Ureter (tissue), 1 donor: ENCODE results near the gene ENHO. TPM values are rescaled to one million over a fixed set of nuclear protein-coding genes. Genes with fewer than 3 reads are reported as not detected.

Experiments
- DNase-seq: peaks from one replicate; pipeline ENCODE4 v3.0.0-alpha.2; 2020; ENCODE audit warnings: low spot score
- total RNA-seq: library from RNA; stranded (reverse); gene quantifications from one replicate; pipeline ENCODE4 v1.2.4, GENCODE V29; 2023
- donor health status: DM: yes; HTN: yes; CAD: no.

ENHO gene
- total RNA-seq, 1 donor from 2014 or later: 0.36 TPM

DNA sequence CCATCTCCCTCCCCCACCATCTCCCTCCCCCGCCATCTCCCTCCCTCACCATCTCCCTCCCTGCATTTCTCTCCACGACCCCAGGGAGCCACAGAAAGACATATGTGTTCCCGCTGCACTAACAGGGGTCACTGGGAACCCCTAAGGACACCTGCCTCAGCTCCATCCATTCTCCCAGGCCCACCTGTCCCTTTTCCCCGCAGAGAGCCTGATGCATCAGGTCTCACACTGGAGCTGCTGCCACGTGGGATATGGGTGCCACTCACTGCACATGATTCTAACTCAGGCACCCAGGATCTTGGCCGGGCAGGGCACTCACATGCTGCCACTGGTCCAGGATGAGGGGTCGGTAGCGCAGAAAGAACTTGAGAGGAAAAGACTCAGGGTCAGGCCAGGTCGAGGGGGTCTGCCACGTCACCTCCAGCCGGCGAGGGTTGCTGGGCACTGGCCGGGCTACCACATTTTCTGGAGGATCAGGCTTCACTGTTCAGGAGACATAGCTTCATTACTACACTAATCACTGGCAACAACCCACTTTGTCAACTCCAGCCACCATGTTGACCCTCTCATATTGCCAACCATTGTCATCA, 33.2 kb upstream of the ENHO start:
- no peak for DNase-seq

DNA sequence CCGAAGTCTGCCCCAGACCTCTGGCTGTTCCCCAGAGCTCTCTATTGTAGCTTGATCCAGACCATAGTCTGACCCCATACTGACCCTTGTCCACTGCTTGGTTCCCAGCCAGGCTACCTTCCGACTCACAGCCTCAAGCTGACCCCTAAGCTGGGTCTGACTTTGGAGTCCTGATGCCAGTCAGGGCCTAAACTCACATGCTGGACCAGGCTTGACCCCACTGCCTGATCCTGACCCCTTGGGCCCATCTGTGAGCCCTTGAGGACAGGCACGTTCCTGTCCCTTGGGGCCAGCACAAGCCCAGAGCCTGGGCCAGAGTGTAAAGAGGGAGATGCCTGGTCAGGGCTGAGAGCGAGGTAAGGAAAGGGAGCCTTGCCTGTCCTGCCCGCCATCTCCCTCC, 32.7 kb upstream of the ENHO start:
- DNase-seq: no peak

- no peak for DNase-seq
Measured at GRCh38 chr9:34555002-34555348, 32.2 kb upstream of the ENHO start.

DNA sequence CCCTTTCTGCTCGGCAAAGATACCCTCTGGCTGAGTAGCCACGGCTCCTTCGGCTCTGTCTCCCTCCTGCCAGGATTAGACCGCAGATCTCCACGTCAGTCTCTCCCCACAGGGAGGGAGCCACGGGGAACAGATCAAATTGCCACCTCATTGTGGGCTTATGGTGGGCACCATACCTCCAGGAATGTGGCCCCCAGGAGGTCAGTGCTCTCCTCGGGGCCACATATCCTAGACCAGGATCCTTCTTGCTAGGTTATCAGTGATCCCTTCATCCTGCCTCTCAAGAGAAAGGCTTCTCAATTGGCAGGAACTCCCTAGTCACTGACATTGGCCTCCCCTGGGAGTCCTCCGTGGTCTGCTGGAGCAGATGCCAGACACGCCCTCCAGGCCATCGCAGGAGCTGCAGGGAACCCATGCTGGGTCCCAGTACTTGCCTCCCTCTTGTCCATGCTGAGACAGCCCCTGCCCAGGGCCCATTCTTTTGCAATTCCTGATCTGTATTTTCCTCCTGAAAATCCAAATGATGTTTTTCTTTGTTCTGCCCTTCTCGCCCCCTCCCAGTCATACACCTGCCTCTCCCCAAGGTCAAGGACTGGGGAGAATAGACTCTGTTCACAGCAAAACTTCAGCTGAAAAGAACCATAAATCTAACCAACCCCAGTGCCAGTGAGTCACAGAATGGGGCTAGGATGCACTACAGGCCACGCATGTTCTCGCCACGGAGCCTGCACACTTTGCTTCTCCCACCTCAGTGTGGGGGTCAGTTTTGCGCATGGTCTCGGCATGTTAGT, 31.6 kb upstream of the ENHO start:
- no peak for DNase-seq

GRCh38 chr9:34553511-34554021, 30.8 kb upstream of the ENHO start:
- no peak for DNase-seq

DNA sequence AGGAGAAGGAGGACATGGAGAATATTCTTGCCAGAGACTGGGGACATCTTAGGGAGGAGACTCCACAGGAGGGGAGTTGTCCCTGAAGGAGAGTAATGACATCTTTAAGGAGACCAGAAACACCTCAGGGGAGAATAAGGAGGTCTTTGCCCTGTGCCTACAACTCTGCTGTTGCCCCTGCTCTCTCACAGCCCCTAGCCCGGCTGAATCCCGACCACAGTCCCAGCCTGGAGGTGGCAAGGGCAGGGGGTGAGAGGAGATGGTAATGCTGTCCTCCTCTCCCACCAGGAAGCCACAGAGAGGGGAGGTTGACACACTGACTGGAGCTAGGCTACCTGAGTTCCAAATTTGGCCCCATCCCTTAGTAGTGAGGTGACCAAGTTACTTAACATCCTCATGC, 30.2 kb upstream of the ENHO start:
- no peak for DNase-seq

DNA sequence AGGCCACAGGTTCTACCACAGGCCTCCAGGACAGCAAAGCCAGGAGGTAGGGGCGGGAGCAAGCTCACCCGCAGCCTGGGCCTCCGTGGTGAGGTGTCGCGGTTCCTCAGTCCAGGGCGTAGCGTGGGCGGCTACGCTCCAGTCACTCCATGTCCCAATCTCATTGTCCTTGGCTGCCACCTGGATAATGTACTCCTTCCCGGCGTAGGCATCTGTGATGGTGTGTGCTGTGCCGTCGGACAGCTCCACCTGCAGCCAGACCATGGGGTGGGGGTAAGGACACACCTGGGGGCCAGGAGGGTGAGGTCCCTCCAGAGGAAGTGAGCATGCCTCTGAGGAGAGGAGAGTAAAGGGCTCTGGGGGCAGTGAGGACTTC, 29.8 kb upstream of the ENHO start:
- no peak for DNase-seq

DNA sequence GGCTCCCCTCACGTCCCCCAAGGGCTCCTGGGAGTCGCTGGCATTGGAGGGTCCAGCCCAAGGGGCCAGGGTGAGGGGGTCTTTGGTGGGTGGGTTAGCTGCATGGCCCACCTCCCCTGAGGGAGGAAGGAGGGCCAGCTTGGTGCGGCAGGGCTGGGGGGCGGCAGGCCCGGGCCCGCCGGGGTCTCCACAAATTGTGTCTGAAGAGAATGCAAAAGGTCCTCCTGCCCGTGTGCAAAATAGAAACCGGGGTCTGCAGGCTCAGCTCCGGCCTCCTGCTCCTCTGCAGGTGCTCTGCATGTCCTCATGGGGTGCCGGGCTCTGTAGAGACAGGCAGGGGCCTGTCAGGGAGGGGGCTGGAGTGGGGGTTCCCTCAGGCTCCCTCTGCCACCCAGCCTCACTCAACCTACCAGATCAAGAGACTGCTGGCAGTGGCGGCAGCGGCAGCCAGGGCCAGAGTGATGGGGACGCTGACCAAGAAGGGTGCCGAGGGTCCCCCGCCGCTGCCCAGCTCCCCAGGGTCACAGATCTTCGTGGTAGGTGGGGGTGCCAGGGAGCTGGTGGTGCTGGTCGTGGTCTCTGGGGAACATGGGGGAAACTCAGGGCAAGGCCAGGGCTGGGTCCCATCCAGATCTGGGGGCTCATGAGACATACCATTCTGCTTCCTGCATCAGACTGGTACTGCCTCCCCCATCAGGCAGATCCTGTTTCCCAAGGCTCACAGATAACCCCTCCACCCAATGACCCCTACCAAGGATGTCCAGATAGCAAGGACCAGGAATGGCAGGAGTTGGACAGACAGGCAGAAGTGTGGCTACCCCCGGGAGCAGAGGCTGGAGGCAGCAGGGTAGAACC, 29.2 kb upstream of the ENHO start:
- no peak for DNase-seq

- DNase-seq: peak; percentile 23
Measured at GRCh38 chr9:34550681-34551270, 28.0 kb upstream of the ENHO start.

- peak; percentile 39 for DNase-seq
Measured at GRCh38 chr9:34550016-34550680, 27.4 kb upstream of the ENHO start.

DNA sequence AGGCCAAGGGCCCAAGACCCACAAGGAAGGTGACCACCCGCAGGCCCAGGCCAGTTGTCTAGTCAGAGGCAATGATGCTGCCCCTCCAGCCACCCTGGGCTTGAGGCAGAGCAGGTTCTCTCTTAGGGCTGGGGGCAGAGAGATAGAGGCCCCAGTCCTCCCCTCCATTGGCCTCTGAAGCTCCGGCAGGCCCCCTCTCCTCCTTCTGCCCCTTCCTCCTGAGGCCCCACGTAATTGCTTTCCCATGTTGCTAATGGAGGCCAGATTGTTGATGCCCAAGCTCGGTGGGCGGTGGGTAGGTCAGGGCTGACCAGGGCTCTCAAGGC, 26.6 kb upstream of the ENHO start:
- DNase-seq: peak; percentile 36

DNA sequence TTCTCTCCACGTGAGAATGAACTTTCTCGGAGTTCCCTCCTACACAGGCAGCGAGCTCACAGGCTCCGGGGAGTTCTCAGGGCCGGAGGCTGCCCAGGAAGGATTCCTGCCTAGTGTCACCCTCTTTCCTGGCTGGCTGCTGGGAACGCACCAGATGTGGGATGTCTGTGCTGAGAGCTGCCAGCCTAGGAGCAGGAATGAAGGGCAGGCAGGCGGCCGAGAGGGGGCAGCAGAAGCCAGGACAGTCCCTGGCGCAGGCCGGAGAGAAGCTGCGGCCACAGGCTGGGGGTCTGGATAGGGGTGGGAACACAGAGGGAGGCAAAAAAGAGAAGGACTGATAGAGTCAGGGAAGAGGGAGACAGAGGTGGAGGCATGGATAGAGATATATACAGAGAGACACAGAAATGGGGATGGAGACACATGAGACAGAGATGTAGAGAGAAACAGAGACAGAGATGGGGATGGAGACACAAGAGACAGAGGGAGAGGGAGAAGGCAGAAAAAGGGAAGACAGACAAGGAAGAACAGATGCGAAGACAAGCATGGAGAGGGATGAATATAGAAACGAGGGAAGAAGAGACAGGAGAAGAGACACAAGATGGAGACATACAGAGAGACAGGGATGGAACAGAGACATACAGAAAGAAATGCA, 25.3 kb upstream of the ENHO start:
- peak; percentile 76 for DNase-seq

DNA sequence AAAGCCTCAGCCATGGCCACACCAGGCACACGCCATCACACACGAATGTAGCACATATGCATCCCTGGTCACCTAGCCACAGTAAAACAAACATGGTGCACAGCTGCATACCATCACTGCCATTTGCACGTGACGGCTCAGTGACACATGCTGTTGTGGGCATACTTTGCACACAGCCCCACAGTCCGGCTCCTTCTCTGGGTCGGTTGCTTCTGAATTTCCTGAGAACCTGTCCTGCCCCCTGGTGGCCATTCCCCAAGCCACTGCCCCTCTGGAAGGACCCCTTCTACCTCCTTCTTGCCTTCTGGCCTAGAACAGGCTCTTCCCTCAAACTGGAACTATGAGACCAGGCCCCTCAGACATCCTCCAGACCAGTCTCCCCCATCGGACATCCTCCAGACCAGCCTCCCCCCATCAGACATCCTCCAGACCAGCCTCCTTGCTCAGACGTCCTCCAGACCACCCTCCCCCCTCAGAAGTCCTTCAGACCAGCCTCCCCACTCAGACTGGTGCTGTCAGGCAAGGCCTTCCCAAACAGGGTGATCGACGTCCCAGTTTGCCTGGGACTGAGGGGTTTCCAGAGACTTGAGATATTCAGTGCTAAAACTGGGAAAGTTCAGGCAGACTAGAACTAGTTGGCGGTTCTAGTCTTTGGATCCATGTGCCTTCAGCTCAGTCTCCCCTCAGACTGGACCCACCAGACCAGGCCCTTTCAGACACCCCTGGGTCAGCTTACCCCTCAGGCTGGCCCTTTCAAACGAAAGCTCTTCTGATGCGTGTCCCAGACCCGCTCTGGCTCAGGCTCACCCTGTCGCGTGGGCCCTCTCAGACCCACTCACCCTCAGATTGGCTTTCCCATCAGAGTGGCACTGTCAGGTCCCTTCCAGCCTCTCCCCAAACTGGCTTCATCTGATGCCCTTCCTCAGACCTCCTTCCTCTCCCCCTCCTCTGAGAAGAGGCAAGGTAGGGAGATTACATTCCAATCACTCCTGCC, 24.3 kb upstream of the ENHO start:
- DNase-seq: peak; percentile 58

GRCh38 chr9:34546102-34546833, 23.5 kb upstream of the ENHO start:
- DNase-seq: peak; percentile 35

- peak; percentile 32 for DNase-seq
Measured at GRCh38 chr9:34545497-34545896, 22.7 kb upstream of the ENHO start.

GRCh38 chr9:34544035-34544434, 21.2 kb upstream of the ENHO start:
- DNase-seq: no peak

- peak; percentile 12 for DNase-seq
Measured at GRCh38 chr9:34541540-34541939, 18.8 kb upstream of the ENHO start.

DNA sequence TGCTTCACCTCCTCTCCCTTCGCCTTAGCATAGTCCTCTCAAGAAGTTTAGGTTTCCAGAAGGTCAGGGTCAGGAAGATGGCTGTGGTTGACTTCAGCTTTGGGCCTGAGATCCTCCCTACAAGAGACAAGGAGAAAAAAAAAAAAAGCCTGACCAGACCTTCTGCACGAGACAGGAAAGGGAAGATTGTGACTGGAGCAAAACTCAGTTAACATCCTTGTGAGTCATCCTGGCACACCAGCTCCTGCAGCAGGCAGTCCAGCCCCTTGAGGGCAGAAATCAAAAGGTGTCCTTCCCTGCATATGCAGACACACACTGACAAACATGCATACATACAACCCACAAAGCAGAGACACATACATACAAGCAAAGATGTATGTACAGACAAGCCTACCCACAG, 18.0 kb upstream of the ENHO start:
- peak; percentile 32 for DNase-seq

DNA sequence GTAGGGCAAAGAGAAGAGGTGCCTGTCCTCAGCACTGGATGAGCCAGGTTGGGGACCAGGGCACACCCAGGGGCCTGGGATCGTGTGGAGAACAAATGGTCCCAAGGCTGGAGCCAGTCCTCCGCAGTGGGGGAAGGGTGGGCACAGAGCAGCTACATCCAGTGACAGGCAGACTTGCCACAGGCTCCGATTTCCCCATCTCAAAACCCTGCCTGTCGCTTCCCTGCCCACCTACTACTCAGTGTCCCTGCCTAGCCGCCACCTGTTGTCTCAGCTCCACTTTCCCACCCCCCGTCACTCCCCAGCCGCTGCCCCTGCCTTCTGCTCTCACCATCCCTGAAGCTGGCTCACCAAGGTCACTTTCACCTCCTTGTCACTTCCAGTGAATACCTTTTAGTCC, 13.9 kb upstream of the ENHO start:
- DNase-seq: peak; percentile 30
